ENCODE data around the gene DCDC1. TPM values are rescaled to one million over a fixed set of nuclear protein-coding genes. Genes with fewer than 3 reads are reported as not detected.

The DCDC1 gene
- total RNA-seq, 1 donor from 2014 or later: 0.47 TPM

- no peaks in the 10 kb centered on the region for H3K9me3 Mint-ChIP-seq (ENCODE audit: unreplicated experiment)
Observed at GRCh38 chr11:30873924-30874610, 495.5 kb downstream of the DCDC1 start.

GRCh38 chr11:30868626-30869081 lies 500.9 kb downstream of the DCDC1 start:
- H3K27me3 Mint-ChIP-seq (ENCODE audit: unreplicated experiment): no peaks in the 10 kb centered on the region
- no peaks in the 10 kb centered on the region for H3K36me3 Mint-ChIP-seq (ENCODE audit: unreplicated experiment)
- no peak overlapping the region for H3K4me3 Mint-ChIP-seq (ENCODE audit: unreplicated experiment)
- no peak overlapping the region for H3K27ac Mint-ChIP-seq (ENCODE audit: unreplicated experiment)
- no peaks in the 10 kb centered on the region for H3K9me3 Mint-ChIP-seq (ENCODE audit: unreplicated experiment)
- no peak for TF ChIP-seq CTCF (IDR thresholded peaks at IDR 0.05; ENCODE audit: partially characterized antibody, unreplicated experiment)
- no peak for DNase-seq
- no peaks in the 10 kb centered on the region for H3K4me1 Mint-ChIP-seq (ENCODE audit: low read depth, unreplicated experiment)

More at GRCh38 chr11:30873924-30874610, 495.5 kb downstream of the DCDC1 start:
- DNase-seq: no peak
- no peaks in the 10 kb centered on the region for H3K27me3 Mint-ChIP-seq (ENCODE audit: unreplicated experiment)
- no peak overlapping the region for H3K27ac Mint-ChIP-seq (ENCODE audit: unreplicated experiment)
- no peak overlapping the region for H3K4me3 Mint-ChIP-seq (ENCODE audit: unreplicated experiment)
- H3K4me1 Mint-ChIP-seq (ENCODE audit: low read depth, unreplicated experiment): no peaks in the 10 kb centered on the region
- no peaks in the 10 kb centered on the region for H3K36me3 Mint-ChIP-seq (ENCODE audit: unreplicated experiment)
- TF ChIP-seq CTCF (IDR thresholded peaks at IDR 0.05; ENCODE audit: partially characterized antibody, unreplicated experiment): no peak

- no peak for DNase-seq
- Mint-ChIP-seq H3K4me1 (ENCODE audit: low read depth, unreplicated experiment) (peaks cover 2% of the 10 kb centered on the region), H3K36me3 (ENCODE audit: unreplicated experiment) (no peaks in the 10 kb centered on the region), H3K9me3 (ENCODE audit: unreplicated experiment) (no peaks in the 10 kb centered on the region), H3K27me3 (ENCODE audit: unreplicated experiment) (no peaks in the 10 kb centered on the region), H3K4me3 (ENCODE audit: unreplicated experiment) (no peak overlapping the region), H3K27ac (ENCODE audit: unreplicated experiment) (no peak overlapping the region)
- no peak for TF ChIP-seq CTCF (IDR thresholded peaks at IDR 0.05; ENCODE audit: partially characterized antibody, unreplicated experiment)
Observed at GRCh38 chr11:30863209-30863608, 506.3 kb downstream of the DCDC1 start.

- H3K27me3 Mint-ChIP-seq (ENCODE audit: unreplicated experiment): no peaks in the 10 kb centered on the region
- H3K4me3 Mint-ChIP-seq (ENCODE audit: unreplicated experiment): no peak overlapping the region
- TF ChIP-seq CTCF (IDR thresholded peaks at IDR 0.05; ENCODE audit: partially characterized antibody, unreplicated experiment): no peak
- H3K36me3 Mint-ChIP-seq (ENCODE audit: unreplicated experiment): no peaks in the 10 kb centered on the region
- H3K27ac Mint-ChIP-seq (ENCODE audit: unreplicated experiment): no peak overlapping the region
- H3K9me3 Mint-ChIP-seq (ENCODE audit: unreplicated experiment): no peaks in the 10 kb centered on the region
- no peak for DNase-seq
- peaks cover 2% of the 10 kb centered on the region for H3K4me1 Mint-ChIP-seq (ENCODE audit: low read depth, unreplicated experiment)
Observed at GRCh38 chr11:30861531-30861930, 508.0 kb downstream of the DCDC1 start.

- Mint-ChIP-seq H3K4me3 (ENCODE audit: unreplicated experiment) (no peak overlapping the region), H3K27me3 (ENCODE audit: unreplicated experiment) (no peaks in the 10 kb centered on the region), H3K9me3 (ENCODE audit: unreplicated experiment) (no peaks in the 10 kb centered on the region), H3K4me1 (ENCODE audit: low read depth, unreplicated experiment) (peaks cover 2% of the 10 kb centered on the region), H3K36me3 (ENCODE audit: unreplicated experiment) (no peaks in the 10 kb centered on the region), H3K27ac (ENCODE audit: unreplicated experiment) (no peak overlapping the region)
- no peak for TF ChIP-seq CTCF (IDR thresholded peaks at IDR 0.05; ENCODE audit: partially characterized antibody, unreplicated experiment)
- no peak for DNase-seq
Observed at GRCh38 chr11:30861064-30861463, 508.5 kb downstream of the DCDC1 start.
